GM12892 (cell line): ENCODE data around the gene CFAP299.

Experiments
- DNase-seq: peaks from one replicate; pipeline ENCODE4 v3.0.0; 2011; ENCODE audit not compliant: insufficient read length
- FAIRE-seq: peaks from 2 replicates; lab custom pipeline; 2011; peaks lifted over from hg19 to GRCh38; lab: Jason Lieb, UNC
- POLR2A ChIP-seq: IDR thresholded peaks from 2 replicates; pipeline ENCODE4 v1.6.1; 2011; ENCODE audit warnings: low read depth, low read length, control low read depth
- POLR2AphosphoS5 ChIP-seq: IDR thresholded peaks from 2 replicates; pipeline ENCODE4 v1.6.1; 2011; ENCODE audit warnings: low read depth, low read length, control low read depth
- TAF1 ChIP-seq: IDR thresholded peaks from 2 replicates; pipeline ENCODE4 v1.6.1; 2011; ENCODE audit warnings: low read depth, mild to moderate bottlenecking, control low read depth, low read length, borderline replicate concordance

The CFAP299 gene

GRCh38 chr4:80540785-80541469 is 205.4 kb downstream of the CFAP299 start:
- DNase-seq (peak; percentile 3), FAIRE-seq (no peak)
- TF ChIP-seq TAF1 (no peak), POLR2AphosphoS5 (no peak), POLR2A (no peak)

- TF ChIP-seq POLR2A (no peak), POLR2AphosphoS5 (no peak), TAF1 (no peak)
- no peak for DNase-seq
- no peak for FAIRE-seq
Observed at GRCh38 chr4:80542747-80543146, 207.2 kb downstream of the CFAP299 start.

- TF ChIP-seq TAF1, result no peak
- no peak for TF ChIP-seq POLR2A
- TF ChIP-seq POLR2AphosphoS5, result no peak
- no peak for FAIRE-seq
Observed at GRCh38 chr4:80560337-80560736, 224.8 kb downstream of the CFAP299 start.

GRCh38 chr4:80566203-80566872 is 230.8 kb downstream of the CFAP299 start:
- TF ChIP-seq POLR2A (no peak), TAF1 (no peak), POLR2AphosphoS5 (no peak)
- peak; percentile 27 for FAIRE-seq
- DNase-seq, result no peak

More at GRCh38 chr4:80560337-80560736, 224.8 kb downstream of the CFAP299 start:
- no peak for DNase-seq

DNA sequence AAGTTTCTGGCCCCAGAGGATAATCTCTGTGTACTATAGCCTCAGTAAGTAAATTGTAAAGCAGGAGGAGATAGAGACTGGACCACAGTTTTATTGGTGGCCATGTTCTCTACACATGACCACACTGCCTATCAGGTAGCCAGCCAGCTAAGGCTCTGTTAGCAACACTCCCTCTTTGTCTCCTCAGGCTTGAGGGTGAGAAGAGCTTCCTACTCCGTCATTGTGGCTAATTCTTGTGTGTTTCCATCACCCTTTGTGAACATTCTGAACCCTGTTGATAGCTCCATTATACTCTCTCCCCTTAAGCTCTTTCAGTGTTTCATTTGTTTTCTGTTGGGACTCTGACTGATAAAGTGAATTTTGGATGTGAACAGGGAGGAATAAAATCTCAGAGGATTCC is 233.4 kb downstream of the CFAP299 start:
- no peak for DNase-seq
- TF ChIP-seq POLR2AphosphoS5 (no peak), TAF1 (no peak), POLR2A (no peak)
- FAIRE-seq, result no peak

DNA sequence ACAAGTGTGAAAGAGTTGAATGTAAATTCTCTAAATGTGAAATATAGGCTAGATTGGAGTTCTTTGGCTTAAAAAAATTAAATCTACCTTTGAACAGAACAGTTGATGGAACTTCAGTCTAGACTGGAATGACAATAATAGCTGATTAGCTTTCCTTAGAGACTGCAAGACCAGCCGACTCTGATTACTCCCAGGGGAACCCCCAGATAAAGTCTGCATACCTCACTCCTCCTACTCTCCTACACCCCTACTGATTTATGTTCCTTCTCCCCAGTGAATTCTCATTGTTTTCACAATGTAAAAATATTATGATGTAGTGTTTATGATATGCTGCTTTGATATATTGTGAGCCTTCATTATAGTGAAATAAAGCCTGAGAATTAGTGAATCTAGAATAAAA is 241.3 kb downstream of the CFAP299 start:
- DNase-seq, result no peak
- TF ChIP-seq POLR2A (no peak), TAF1 (no peak), POLR2AphosphoS5 (no peak)
- no peak for FAIRE-seq

DNA sequence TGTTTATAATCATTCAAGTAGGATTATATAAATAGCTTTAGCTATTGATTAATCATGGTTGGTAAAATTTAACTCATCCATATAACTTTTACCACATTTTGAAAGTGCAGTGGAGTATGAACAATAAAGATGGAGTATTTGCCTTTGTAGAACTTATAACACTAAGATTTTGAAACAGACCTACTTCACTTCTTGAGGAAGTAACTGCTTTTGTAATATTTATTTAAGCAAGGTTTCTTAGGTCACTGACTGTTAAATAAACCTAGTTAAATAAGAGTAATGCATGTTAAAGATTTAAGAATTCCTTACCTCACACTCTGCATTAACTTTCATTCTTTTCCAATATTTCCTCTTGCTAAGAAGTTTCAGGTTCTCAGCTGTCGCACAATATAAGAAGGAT is 242.5 kb downstream of the CFAP299 start:
- FAIRE-seq, result no peak
- no peak for DNase-seq
- no peak for TF ChIP-seq POLR2AphosphoS5
- no peak for TF ChIP-seq POLR2A
- TF ChIP-seq TAF1, result no peak

GRCh38 chr4:80585542-80585941 is 250.0 kb downstream of the CFAP299 start:
- FAIRE-seq (no peak), DNase-seq (no peak)
- no peak for TF ChIP-seq TAF1
- TF ChIP-seq POLR2A, result no peak
- no peak for TF ChIP-seq POLR2AphosphoS5

- no peak for DNase-seq
- no peak for FAIRE-seq
- TF ChIP-seq POLR2AphosphoS5 (no peak), TAF1 (no peak), POLR2A (no peak)
Observed at GRCh38 chr4:80586716-80587115, 251.2 kb downstream of the CFAP299 start.

GRCh38 chr4:80587871-80588385 is 252.4 kb downstream of the CFAP299 start:
- no peak for TF ChIP-seq POLR2A
- TF ChIP-seq POLR2AphosphoS5, result no peak
- TF ChIP-seq TAF1, result no peak
- no peak for DNase-seq
- no peak for FAIRE-seq

GRCh38 chr4:80592950-80593349 is 257.4 kb downstream of the CFAP299 start:
- FAIRE-seq (no peak), DNase-seq (no peak)
- no peak for TF ChIP-seq POLR2A

- TF ChIP-seq POLR2AphosphoS5 (no peak), POLR2A (no peak), TAF1 (no peak)
- DNase-seq (no peak), FAIRE-seq (no peak)
Observed at GRCh38 chr4:80594701-80595100, 259.2 kb downstream of the CFAP299 start.
